DND-41 (cell line): ENCODE results near the gene FAM171A2.

Source experiments
- ATAC-seq: fragments of 200-7000 bp; cut with Tn5 transposase; 3 replicates; pipeline ENCODE4 v1.9.1; 2021; ENCODE audit warnings: low read depth; ENCODE audit not compliant: insufficient read depth
- DNase-seq: peaks from one replicate; pipeline ENCODE4 v3.0.0-alpha.2; 2020
- H2AFZ ChIP-seq: 2 replicates; pipeline ENCODE4 v1.6.0; 2012; ENCODE audit warnings: low read depth, low read length
- H3K27ac ChIP-seq: 2 replicates; pipeline ENCODE4 v1.5.1; 2012; ENCODE audit warnings: low read length, inconsistent platforms
- H3K27me3 ChIP-seq: fragments of 200-600 bp; sonication (generic); 2 replicates; pipeline ENCODE4 v1.6.0; 2012; ENCODE audit warnings: low read length, mild to moderate bottlenecking, inconsistent platforms; ENCODE audit not compliant: insufficient read depth, poor library complexity
- H3K36me3 ChIP-seq: 2 replicates; pipeline ENCODE4 v1.5.1; 2012; ENCODE audit warnings: low read length, inconsistent platforms; ENCODE audit not compliant: insufficient read depth
- H3K4me1 ChIP-seq: 2 replicates; pipeline ENCODE4 v1.5.1; 2012; ENCODE audit warnings: mild to moderate bottlenecking, low read length; ENCODE audit not compliant: insufficient read depth
- H3K4me2 ChIP-seq: 2 replicates; pipeline ENCODE4 v1.6.0; 2012; ENCODE audit warnings: mild to moderate bottlenecking, moderate library complexity, low read length, inconsistent platforms; ENCODE audit not compliant: insufficient read depth
- H3K4me3 ChIP-seq, 2 experiments: fragments of 200-600 bp in 1 of 2; shearing (Covaris generic) in 1 of 2; 2 replicates each; pipeline ENCODE4 v1.5.1; 2012 to 2016; ENCODE audit warnings: inconsistent platforms in 2 of 2, low read length in 2 of 2, mild to moderate bottlenecking in 2 of 2, low read depth in 1 of 2, moderate library complexity in 1 of 2
- H3K79me2 ChIP-seq: 2 replicates; pipeline ENCODE4 v1.6.0; 2012; ENCODE audit warnings: low read length, inconsistent platforms; ENCODE audit not compliant: insufficient read depth
- H3K9ac ChIP-seq: 2 replicates; pipeline ENCODE4 v1.6.0; 2012; ENCODE audit warnings: low read depth, mild to moderate bottlenecking, inconsistent platforms, low read length, moderate library complexity
- H3K9me3 ChIP-seq: 2 replicates; pipeline ENCODE4 v1.5.1; 2012; ENCODE audit warnings: low read length, moderate library complexity, mild to moderate bottlenecking, inconsistent platforms; ENCODE audit not compliant: insufficient read depth, severe bottlenecking
- H4K20me1 ChIP-seq: 2 replicates; pipeline ENCODE4 v1.6.0; 2012; ENCODE audit warnings: low read length; ENCODE audit not compliant: insufficient read depth
- CTCF ChIP-seq: IDR thresholded peaks from 2 replicates; pipeline ENCODE4 v1.5.1; 2012; ENCODE audit warnings: borderline replicate concordance, low read length, moderate library complexity, mild to moderate bottlenecking; ENCODE audit not compliant: poor library complexity, severe bottlenecking; ENCODE audit errors: extremely low read depth
- EZH2 ChIP-seq: IDR thresholded peaks from 3 replicates; pipeline ENCODE4 v1.6.1; 2012; ENCODE audit warnings: borderline replicate concordance, low read depth, mild to moderate bottlenecking, moderate library complexity, low read length, inconsistent platforms; ENCODE audit not compliant: severe bottlenecking

Gene FAM171A2

GRCh38 chr17:44390250-44390870 lies 26.7 kb upstream of the FAM171A2 start:
- H3K9ac ChIP-seq, result no peak overlapping the region
- no peaks in the 10 kb centered on the region for H4K20me1 ChIP-seq
- H3K79me2 ChIP-seq, result no peaks in the 10 kb centered on the region
- no peak overlapping the region for H2AFZ ChIP-seq
- peaks cover 6% of the 10 kb centered on the region for H3K4me1 ChIP-seq
- TF ChIP-seq CTCF (no peak), EZH2 (no peak)
- no peak overlapping the region for H3K27ac ChIP-seq
- H3K36me3 ChIP-seq, result no peaks in the 10 kb centered on the region
- H3K4me3 ChIP-seq, result no peak overlapping the region
- no peak overlapping the region for H3K4me2 ChIP-seq
- H3K27me3 ChIP-seq, result no peaks in the 10 kb centered on the region
- H3K9me3 ChIP-seq, result no peaks in the 10 kb centered on the region
- DNase-seq (no peak), ATAC-seq (no peak)

- ATAC-seq (no peak), DNase-seq (no peak)
- Histone ChIP-seq H3K9me3 (no peaks in the 10 kb centered on the region), H3K27me3 (no peaks in the 10 kb centered on the region), H3K4me3 (no peak overlapping the region), H3K79me2 (no peaks in the 10 kb centered on the region), H4K20me1 (no peaks in the 10 kb centered on the region), H3K4me1 (peaks cover 10% of the 10 kb centered on the region), H3K4me2 (no peak overlapping the region), H3K27ac (no peak overlapping the region), H3K9ac (no peak overlapping the region), H3K36me3 (no peaks in the 10 kb centered on the region), H2AFZ (no peak overlapping the region)
- no peak for TF ChIP-seq CTCF
- TF ChIP-seq EZH2, result no peak
Measured at GRCh38 chr17:44389723-44390202, 26.1 kb upstream of the FAM171A2 start.

- Histone ChIP-seq H3K27ac (no peak within 1 kb of the TSS), H3K9ac (no peak within 1 kb of the TSS), H2AFZ (no peak within 1 kb of the TSS), H3K27me3 (no peaks in the 10 kb centered on the region), H3K4me2 (no peak within 1 kb of the TSS), H3K4me1 (peaks cover 10% of the 10 kb centered on the region), H3K36me3 (no peaks in the 10 kb centered on the region), H4K20me1 (no peaks in the 10 kb centered on the region), H3K4me3 (no peak within 1 kb of the TSS), H3K79me2 (no peaks in the 10 kb centered on the region), H3K9me3 (no peaks in the 10 kb centered on the region)
- TF ChIP-seq CTCF (no peak), EZH2 (no peak)
- ATAC-seq, result no peak
- no peak for DNase-seq
Measured at GRCh38 chr17:44389281-44389680, 25.6 kb upstream of the FAM171A2 start, which contains the start of gene ITGA2B. Gene ITGA2B (minus strand): TSS chr17:44389649. CDS start chr17:44389473, 176 bp downstream.
